Heart left ventricle (tissue), 13 donors: ENCODE data around the gene SOX6.

Source experiments
- CTCF ChIP-seq, 12 donors: fragments of 200-600 bp; sonication (generic) in 4 of 12; IDR thresholded peaks; one replicate each; pipeline versions ENCODE4 v1.5.0 to v1.8.0; 2018 to 2022; ENCODE audit warnings: antibody characterized with exemption in 12 of 12, mild to moderate bottlenecking in 5 of 12
- POLR2A ChIP-seq, 2 donors: fragments of 450-650 bp; IDR thresholded peaks; one replicate each; pipeline ENCODE4 v1.6.1; 2017; ENCODE audit warnings: antibody characterized with exemption in 2 of 2, mild to moderate bottlenecking in 2 of 2, moderate library complexity in 2 of 2
- donor health status: ischemic (EF 13 %, LVEDD 7.1; RV severe dilation, severe dysfunction).
- donor health status: DM: no; HTN: yes; CAD: no.
- donor health status: DM: no; HTN: no; CAD: no.
- donor health status: ischemic (EF 25% LVEDD 6.9; RV normal size, moderate dysfunction).
- donor health status: ischemic (EF 25% LVEDD 5.7; RV mildly dilated, moderate dysfunction).
- donor health status: ischemic (EF 35%, LVEDD 5.7; RV mildly dilated, moderate dysfunction).
- donor health status: nonischemic (EF 11% LVEDD 7.7; RV severe dilation, severe dysfunction).
- donor health status: DM: yes; HTN: yes; CAD: no.
- donor health status: PGD.
- donor health status: ischemic (EF 29% LVEDD 5.4; RV normal size, mild dysfunction).
- donor health status: nonischemic (EF 23%, LVEDD 6.1; RV moderate dilation, normal function).

- TF ChIP-seq CTCF (IDR thresholded peaks at IDR 0.05), result no peak
- TF ChIP-seq POLR2A (IDR thresholded peaks at IDR 0.05), result no peak
These were observed 35.2 kb downstream of the SOX6 start for GRCh38 chr11:16321148-16321547.
